Choroid plexus epithelial cell (primary cell): ENCODE data around the gene SDF2L1.
"Not testable (repeated sequence)": the region's sequence is repeated elsewhere in the genome, so short reads cannot be mapped to it uniquely, and the experiment has no call there.

Experiments used
- DNase-seq: peaks from one replicate; pipeline ENCODE4 v3.0.0-alpha.2; 2010; ENCODE audit warnings: low read depth
- H3K4me3 ChIP-seq: 2 replicates; pipeline ENCODE4 v1.5.1; 2011; ENCODE audit warnings: low read depth, mild to moderate bottlenecking, control low read depth, low read length, moderate library complexity
- TF ChIP-seq, protein P1 (sequence below): conservative IDR thresholded peaks from 2 replicates; pipeline ENCODE4 v1.5.1; 2011; ENCODE audit warnings: low read depth, mild to moderate bottlenecking, control low read depth, inconsistent platforms, low read length, moderate library complexity

SDF2L1 gene

DNA sequence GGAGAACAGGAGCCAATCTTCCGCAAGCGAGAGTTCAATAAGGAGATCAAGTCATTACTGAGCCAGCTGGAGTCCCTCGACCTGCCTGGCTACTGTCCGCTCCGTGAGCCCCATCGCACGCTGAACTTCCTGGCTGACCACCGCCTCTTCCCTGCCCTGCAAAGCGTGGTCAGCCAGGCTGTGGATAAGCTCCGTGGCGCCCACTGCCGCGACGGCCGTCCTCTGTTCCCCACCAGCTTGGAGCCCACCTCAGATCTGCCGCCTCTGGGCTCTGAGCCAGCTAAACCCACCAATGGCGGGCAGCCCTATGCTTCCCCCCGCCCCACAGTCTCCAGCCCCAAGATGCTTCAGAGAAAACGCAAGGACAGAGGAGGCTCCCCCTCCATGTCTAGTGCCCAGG is 7.3 kb upstream of the SDF2L1 start:
- TF ChIP-seq, protein P1, sequence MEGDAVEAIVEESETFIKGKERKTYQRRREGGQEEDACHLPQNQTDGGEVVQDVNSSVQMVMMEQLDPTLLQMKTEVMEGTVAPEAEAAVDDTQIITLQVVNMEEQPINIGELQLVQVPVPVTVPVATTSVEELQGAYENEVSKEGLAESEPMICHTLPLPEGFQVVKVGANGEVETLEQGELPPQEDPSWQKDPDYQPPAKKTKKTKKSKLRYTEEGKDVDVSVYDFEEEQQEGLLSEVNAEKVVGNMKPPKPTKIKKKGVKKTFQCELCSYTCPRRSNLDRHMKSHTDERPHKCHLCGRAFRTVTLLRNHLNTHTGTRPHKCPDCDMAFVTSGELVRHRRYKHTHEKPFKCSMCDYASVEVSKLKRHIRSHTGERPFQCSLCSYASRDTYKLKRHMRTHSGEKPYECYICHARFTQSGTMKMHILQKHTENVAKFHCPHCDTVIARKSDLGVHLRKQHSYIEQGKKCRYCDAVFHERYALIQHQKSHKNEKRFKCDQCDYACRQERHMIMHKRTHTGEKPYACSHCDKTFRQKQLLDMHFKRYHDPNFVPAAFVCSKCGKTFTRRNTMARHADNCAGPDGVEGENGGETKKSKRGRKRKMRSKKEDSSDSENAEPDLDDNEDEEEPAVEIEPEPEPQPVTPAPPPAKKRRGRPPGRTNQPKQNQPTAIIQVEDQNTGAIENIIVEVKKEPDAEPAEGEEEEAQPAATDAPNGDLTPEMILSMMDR = no peak
- DNase-seq = no peak
- no peak overlapping the region for H3K4me3 ChIP-seq

DNA sequence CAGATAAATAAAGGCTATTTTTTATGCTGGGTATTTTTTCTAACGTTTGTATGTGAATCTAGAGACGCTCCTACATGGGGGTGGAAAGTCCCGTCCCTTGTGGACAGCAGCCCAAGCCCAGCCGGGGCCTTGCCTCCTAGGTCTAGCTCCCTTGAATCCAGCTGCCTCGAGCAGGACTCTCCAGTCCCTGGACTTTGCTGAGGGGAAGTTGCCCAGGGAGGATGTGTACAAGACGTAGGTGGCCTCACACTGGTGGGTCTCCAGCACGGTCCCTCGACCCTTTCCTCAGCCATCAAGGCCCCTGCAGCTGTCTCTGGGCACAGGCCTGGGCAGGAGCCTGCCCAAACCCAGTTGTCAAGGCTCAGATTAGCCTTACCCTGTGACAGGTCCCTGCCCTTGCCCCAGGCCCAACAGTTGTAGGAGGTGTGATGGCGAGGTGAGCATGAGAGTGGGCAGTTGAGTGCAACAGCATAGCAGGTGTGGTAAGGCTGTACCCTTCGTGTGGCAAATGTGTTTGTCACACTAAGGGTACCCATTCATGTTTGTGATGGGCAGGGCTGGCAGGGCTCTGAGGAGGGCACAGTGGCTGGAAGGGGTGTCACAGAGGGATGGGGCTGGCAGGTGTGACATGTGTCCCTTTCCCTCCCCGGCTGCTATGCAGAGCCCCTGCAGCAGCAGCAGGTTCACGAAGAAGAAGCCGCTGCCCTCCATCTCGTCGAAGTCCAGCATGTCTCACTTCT is 6.2 kb upstream of the SDF2L1 start:
- TF ChIP-seq, protein P1 = no peak
- DNase-seq = no peak
- H3K4me3 ChIP-seq = no peak overlapping the region

DNA sequence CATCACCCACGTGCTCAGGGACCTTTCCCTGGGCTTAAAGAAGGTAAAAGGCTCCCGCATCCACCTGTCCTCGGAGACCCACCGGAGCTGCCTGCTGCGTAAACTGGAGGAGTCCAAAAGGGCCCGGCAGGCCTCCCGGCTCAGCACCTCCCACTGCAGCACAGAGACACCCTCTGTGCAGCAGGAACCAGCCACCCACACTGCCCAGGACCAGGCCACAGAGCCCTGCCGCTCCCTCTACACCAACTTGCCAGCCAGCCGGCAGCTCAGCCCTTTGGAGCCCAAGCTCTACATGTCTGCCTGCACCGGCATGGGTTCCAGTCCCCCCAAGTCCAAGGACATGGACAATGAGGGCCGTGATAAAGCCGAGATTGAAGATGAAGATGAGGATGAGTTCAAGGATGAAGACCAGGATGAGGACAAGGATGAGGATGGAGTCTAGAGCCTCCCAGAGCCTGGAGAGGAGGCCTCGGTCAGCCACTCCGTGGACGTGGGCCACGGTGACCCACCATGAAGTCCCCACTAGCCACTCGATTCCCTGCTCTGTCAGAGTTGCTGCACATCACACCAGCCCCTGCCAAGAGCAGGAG is 5.4 kb upstream of the SDF2L1 start:
- H3K4me3 ChIP-seq = no peak overlapping the region
- TF ChIP-seq, protein P1 = no peak
- DNase-seq = no peak

DNA sequence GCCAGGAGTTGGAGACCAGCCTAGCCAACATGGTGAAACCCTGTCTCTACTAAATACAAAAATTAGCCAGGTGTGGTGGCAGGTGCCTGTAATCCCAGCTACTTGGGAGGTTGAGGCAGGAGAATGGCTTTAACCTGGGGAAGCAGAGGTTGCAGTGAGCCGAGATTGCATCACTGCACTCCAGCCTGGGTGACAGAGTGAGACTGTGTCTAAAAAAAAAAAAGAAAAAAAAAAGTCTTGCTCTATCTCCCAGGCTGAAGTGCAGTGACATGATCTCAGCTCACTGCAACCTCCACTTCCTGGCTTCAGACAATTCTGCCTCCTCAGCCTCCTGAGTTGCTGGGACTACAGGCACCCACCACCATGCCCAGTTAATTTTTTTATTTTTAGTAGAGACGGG is 4.7 kb upstream of the SDF2L1 start:
- not testable (repeated sequence) for H3K4me3 ChIP-seq, DNase-seq

- DNase-seq = no peak
- TF ChIP-seq, protein P1 = no peak
- no peak overlapping the region for H3K4me3 ChIP-seq
Observed at GRCh38 chr22:21639359-21639758, 2.7 kb upstream of the SDF2L1 start.

GRCh38 chr22:21640810-21641209 is 1.3 kb upstream of the SDF2L1 start:
- TF ChIP-seq, protein P1 = no peak
- DNase-seq = no peak
- H3K4me3 ChIP-seq = no peak overlapping the region

GRCh38 chr22:21641417-21641788 is 699 bp upstream of the SDF2L1 start:
- TF ChIP-seq, protein P1 = peak; percentile 55
- peak; percentile 55 for DNase-seq

More at GRCh38 chr22:21641417-21641788, 699 bp upstream of the SDF2L1 start:
- H3K4me3 ChIP-seq = peak overlapping the region; percentile 63
